GM12864 (cell line): ENCODE results near the gene ALKBH5.
A peak's percentile ranks its signal among the peaks of the same experiment; 100 is the strongest.

Experiments
- DNase-seq: peaks from one replicate; pipeline ENCODE4 v3.0.0-alpha.2; 2011; ENCODE audit warnings: low read depth
- H3K4me3 ChIP-seq: 2 replicates; pipeline ENCODE4 v1.5.1; 2011; ENCODE audit warnings: mild to moderate bottlenecking, low read depth, low read length, control low read depth
- CTCF ChIP-seq: IDR thresholded peaks from 2 replicates; pipeline ENCODE4 v1.5.1; 2011; ENCODE audit warnings: low read depth, mild to moderate bottlenecking, moderate library complexity, low read length, control low read depth, inconsistent platforms; ENCODE audit errors: missing control alignments

The ALKBH5 gene

GRCh38 chr17:18258356-18259038 lies 74.9 kb downstream of the ALKBH5 start, which contains the start of gene FLII:
Gene FLII (minus strand): TSS chr17:18258738. CDS start chr17:18258690, 48 bp downstream.
- no peak for TF ChIP-seq CTCF
- no peak for DNase-seq

More at GRCh38 chr17:18258356-18259038, 74.9 kb downstream of the ALKBH5 start, which contains the start of gene FLII:
- peak within 1 kb of the TSS; percentile 87 for H3K4me3 ChIP-seq
